Suprapubic skin (tissue), 4 donors: Measurements from ENCODE around the gene PCGF3.

Experiments
- EP300 ChIP-seq: sonication (generic); formaldehyde crosslinking; IDR thresholded peaks from one replicate; pipeline ENCODE4 v1.6.1; 2017; ENCODE audit warnings: antibody characterized with exemption
- POLR2A ChIP-seq, 2 donors: fragments of 450-650 bp; IDR thresholded peaks; one replicate each; pipeline ENCODE4 v1.6.1; 2017; ENCODE audit warnings: antibody characterized with exemption in 2 of 2, mild to moderate bottlenecking in 2 of 2, moderate library complexity in 2 of 2
- POLR2AphosphoS5 ChIP-seq, 3 donors: sonication (generic); formaldehyde crosslinking; IDR thresholded peaks; one replicate each; pipeline ENCODE4 v1.6.1; 2017; ENCODE audit warnings: antibody characterized with exemption in 3 of 3
- TF ChIP-seq, protein P1 (sequence below), 2 donors: fragments of 200-600 bp in 1 of 2; fragments of 450-650 bp in 1 of 2; sonication (generic) in 1 of 2; IDR thresholded peaks; one replicate each; pipeline ENCODE4 v1.5.1; 2016 to 2019; ENCODE audit warnings: antibody characterized with exemption in 2 of 2, mild to moderate bottlenecking in 1 of 2, moderate library complexity in 1 of 2

DNA sequence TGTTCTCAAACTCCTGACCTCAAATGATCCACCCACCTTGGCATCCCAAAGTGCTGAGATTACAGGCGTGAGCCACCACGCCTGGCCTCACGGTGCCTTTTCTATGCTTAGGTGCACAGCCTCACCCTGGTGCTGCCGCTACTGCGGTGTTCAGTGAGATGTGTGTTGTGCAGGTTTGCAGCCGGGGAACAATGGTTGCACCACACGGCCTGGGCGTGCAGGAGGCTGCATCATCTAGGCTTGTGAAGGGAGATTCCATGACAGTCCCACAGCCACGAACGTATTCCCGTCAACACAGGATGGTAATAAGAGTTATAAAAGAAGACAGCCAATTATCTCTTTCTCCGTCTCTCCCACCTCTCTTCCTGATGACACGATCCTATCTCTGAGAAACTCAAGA, 98.3 kb downstream of the PCGF3 start:
- TF ChIP-seq, protein P1, sequence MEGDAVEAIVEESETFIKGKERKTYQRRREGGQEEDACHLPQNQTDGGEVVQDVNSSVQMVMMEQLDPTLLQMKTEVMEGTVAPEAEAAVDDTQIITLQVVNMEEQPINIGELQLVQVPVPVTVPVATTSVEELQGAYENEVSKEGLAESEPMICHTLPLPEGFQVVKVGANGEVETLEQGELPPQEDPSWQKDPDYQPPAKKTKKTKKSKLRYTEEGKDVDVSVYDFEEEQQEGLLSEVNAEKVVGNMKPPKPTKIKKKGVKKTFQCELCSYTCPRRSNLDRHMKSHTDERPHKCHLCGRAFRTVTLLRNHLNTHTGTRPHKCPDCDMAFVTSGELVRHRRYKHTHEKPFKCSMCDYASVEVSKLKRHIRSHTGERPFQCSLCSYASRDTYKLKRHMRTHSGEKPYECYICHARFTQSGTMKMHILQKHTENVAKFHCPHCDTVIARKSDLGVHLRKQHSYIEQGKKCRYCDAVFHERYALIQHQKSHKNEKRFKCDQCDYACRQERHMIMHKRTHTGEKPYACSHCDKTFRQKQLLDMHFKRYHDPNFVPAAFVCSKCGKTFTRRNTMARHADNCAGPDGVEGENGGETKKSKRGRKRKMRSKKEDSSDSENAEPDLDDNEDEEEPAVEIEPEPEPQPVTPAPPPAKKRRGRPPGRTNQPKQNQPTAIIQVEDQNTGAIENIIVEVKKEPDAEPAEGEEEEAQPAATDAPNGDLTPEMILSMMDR (IDR thresholded peaks at IDR 0.05): no peak
- TF ChIP-seq POLR2A (IDR thresholded peaks at IDR 0.05): no peak
- TF ChIP-seq POLR2AphosphoS5 (IDR thresholded peaks at IDR 0.05): no peak
- TF ChIP-seq EP300: no peak
